KBM-7 (cell line): ENCODE data around the gene GPR132.
"Not testable (repeated sequence)": the region's sequence is repeated elsewhere in the genome, so short reads cannot be mapped to it uniquely, and the experiment has no call there.

Source experiments
- DNase-seq: peaks from one replicate; pipeline ENCODE4 v3.0.0-alpha.2; 2015
- in situ Hi-C: fragments of 300-500 bp; cut with MboI; formaldehyde crosslinking; loops from 2 replicates; pipeline ENCODE4 v1.14.3; 2020; ENCODE audit warnings: low sequenced_read_pairs, low pct_unique_long_range_greater_than_20kb, mixed read lengths

GPR132 gene

GRCh38 chr14:105051182-105052109 is 13.8 kb downstream of the GPR132 start:
- no peak for DNase-seq
- in situ Hi-C loops = no loop called here

- in situ Hi-C loops = no loop called here
- peak; percentile 79 for DNase-seq
These were observed 14.7 kb downstream of the GPR132 start for GRCh38 chr14:105050551-105050897.

GRCh38 chr14:105049753-105050550 is 15.3 kb downstream of the GPR132 start:
- in situ Hi-C loops = loop anchor here (10.0 kb wide), 1 partner anchor 75 kb away; the partner anchor contains the start of gene AHNAK2

GRCh38 chr14:105047283-105048016 is 17.8 kb downstream of the GPR132 start:
- in situ Hi-C loops = loop anchor here (10.0 kb wide), 1 partner anchor 73 kb away; the partner anchor contains the start of gene AHNAK2
- no peak for DNase-seq

More at GRCh38 chr14:105049753-105050550, 15.3 kb downstream of the GPR132 start:
- DNase-seq = no peak

- in situ Hi-C loops = loop anchor here (10.0 kb wide), 1 partner anchor 72 kb away; the partner anchor contains the start of gene AHNAK2
- no peak for DNase-seq
These were observed 18.3 kb downstream of the GPR132 start for GRCh38 chr14:105046891-105047282.

- peak; percentile 96 for DNase-seq
- in situ Hi-C loops = loop anchor here (10.0 kb wide), 1 partner anchor 71 kb away; the partner anchor contains the start of gene AHNAK2
These were observed 19.4 kb downstream of the GPR132 start for GRCh38 chr14:105045710-105046326.

- DNase-seq = peak; percentile 60
- in situ Hi-C loops = loop anchor here (10.0 kb wide), 1 partner anchor 69 kb away; the partner anchor contains the start of gene AHNAK2
These were observed 21.6 kb downstream of the GPR132 start for GRCh38 chr14:105043641-105044040.

- in situ Hi-C loops = loop anchor here (10.0 kb wide), 1 partner anchor 68 kb away; the partner anchor contains the start of gene AHNAK2
- DNase-seq = no peak
These were observed 22.4 kb downstream of the GPR132 start for GRCh38 chr14:105042813-105043212.

GRCh38 chr14:105041841-105042765 is 23.1 kb downstream of the GPR132 start:
- DNase-seq = no peak
- in situ Hi-C loops = loop anchor here (10.0 kb wide), 1 partner anchor 67 kb away; the partner anchor contains the start of gene AHNAK2

- in situ Hi-C loops = loop anchor here (10.0 kb wide), 1 partner anchor 65 kb away; the partner anchor contains the start of gene AHNAK2
- no peak for DNase-seq
These were observed 25.6 kb downstream of the GPR132 start for GRCh38 chr14:105039458-105040205.

GRCh38 chr14:105035616-105036015 is 29.6 kb downstream of the GPR132 start:
- in situ Hi-C loops, DNase-seq: not testable (repeated sequence)

GRCh38 chr14:105034315-105035039 is 30.8 kb downstream of the GPR132 start:
- no peak for DNase-seq
- in situ Hi-C loops = no loop called here

- in situ Hi-C loops, DNase-seq: not testable (repeated sequence)
These were observed 31.8 kb downstream of the GPR132 start for GRCh38 chr14:105033412-105033900.

- DNase-seq, in situ Hi-C loops: not testable (repeated sequence)
These were observed 32.8 kb downstream of the GPR132 start for GRCh38 chr14:105032451-105032901.

- in situ Hi-C loops = no loop called here
- DNase-seq = no peak
These were observed 34.3 kb downstream of the GPR132 start for GRCh38 chr14:105030836-105031396.
